AG10803 (cell line): Measurements from ENCODE around the gene HLTF.

ENCODE experiments used
- DNase-seq: peaks from one replicate; pipeline ENCODE4 v3.0.0; 2010; ENCODE audit warnings: low read depth
- H3K4me3 ChIP-seq: 2 replicates; pipeline ENCODE4 v1.5.1; 2011; ENCODE audit warnings: mild to moderate bottlenecking, low read length, control low read depth
- CTCF ChIP-seq: conservative IDR thresholded peaks from 2 replicates; pipeline ENCODE4 v1.5.1; 2011; ENCODE audit warnings: mild to moderate bottlenecking, low read length, control low read depth, inconsistent platforms

Gene HLTF

GRCh38 chr3:149011676-149012075 lies 74.7 kb downstream of the HLTF start:
- no peak for TF ChIP-seq CTCF
- DNase-seq = no peak
- H3K4me3 ChIP-seq = no peak overlapping the region

GRCh38 chr3:149010966-149011365 lies 75.4 kb downstream of the HLTF start:
- DNase-seq = no peak
- no peak overlapping the region for H3K4me3 ChIP-seq
- TF ChIP-seq CTCF = no peak

- no peak for DNase-seq
- TF ChIP-seq CTCF = no peak
- H3K4me3 ChIP-seq = no peak overlapping the region
Observed at GRCh38 chr3:149010504-149010951, 75.8 kb downstream of the HLTF start.

- TF ChIP-seq CTCF = no peak
- DNase-seq = no peak
Observed at GRCh38 chr3:149009732-149010131, 76.6 kb downstream of the HLTF start.

GRCh38 chr3:149007567-149008257 lies 78.6 kb downstream of the HLTF start:
- no peak for TF ChIP-seq CTCF
- no peak overlapping the region for H3K4me3 ChIP-seq
- DNase-seq = no peak

More at GRCh38 chr3:149009732-149010131, 76.6 kb downstream of the HLTF start:
- H3K4me3 ChIP-seq = no peak overlapping the region

GRCh38 chr3:149005416-149005815 lies 80.9 kb downstream of the HLTF start:
- H3K4me3 ChIP-seq = no peak overlapping the region
- peak; percentile 69 for DNase-seq
- TF ChIP-seq CTCF = no peak

GRCh38 chr3:149004622-149005021 lies 81.7 kb downstream of the HLTF start:
- no peak for TF ChIP-seq CTCF
- peak; percentile 51 for DNase-seq
- no peak overlapping the region for H3K4me3 ChIP-seq
